Right lobe of liver (tissue), 6 donors: ENCODE results near the gene BRDT. TPM values are rescaled to one million over a fixed set of nuclear protein-coding genes. Genes with fewer than 3 reads are reported as not detected.

Experiments used
- ATAC-seq, 4 donors: fragments of 200-7000 bp; cut with Tn5 transposase; one replicate each; pipeline ENCODE4 v1.9.1; 2020; ENCODE audit warnings: mild to moderate bottlenecking in 4 of 4, moderate library complexity in 4 of 4
- DNase-seq, 3 donors: peaks; one replicate each; pipeline ENCODE4 v3.0.0-alpha.2; 2020
- H3K27ac ChIP-seq, 3 donors: fragments of 200-600 bp; one replicate each; pipeline ENCODE4 v1.8.0; 2022
- H3K27me3 ChIP-seq, 2 donors: fragments of 200-600 bp; one replicate each; pipeline ENCODE4 v1.8.0; 2022
- H3K36me3 ChIP-seq, 4 donors: fragments of 200-600 bp; sonication (generic) in 1 of 4; one replicate each; pipeline versions ENCODE4 v1.5.1 to v1.8.0; 2017 to 2022; ENCODE audit warnings: control low read depth in 1 of 4
- H3K4me1 ChIP-seq, 4 donors: fragments of 200-600 bp; sonication (generic) in 1 of 4; one replicate each; pipeline versions ENCODE4 v1.5.1 to v1.8.0; 2017 to 2022; ENCODE audit warnings: control low read depth in 1 of 4
- H3K4me3 ChIP-seq, 3 donors: fragments of 200-600 bp; one replicate each; pipeline ENCODE4 v1.8.0; 2022
- H3K9me3 ChIP-seq, 4 donors: fragments of 200-600 bp; sonication (generic) in 1 of 4; one replicate each; pipeline versions ENCODE4 v1.5.1 to v1.8.0; 2017 to 2022; ENCODE audit warnings: control low read depth in 1 of 4
- CTCF ChIP-seq, 4 donors: fragments of 200-600 bp in 3 of 4; fragments of 450-650 bp in 1 of 4; IDR thresholded peaks; one replicate each; pipeline versions ENCODE4 v1.5.1 to v1.8.0; 2016 to 2022; ENCODE audit warnings: antibody characterized with exemption in 4 of 4, mild to moderate bottlenecking in 2 of 4
- POLR2A ChIP-seq: fragments of 450-650 bp; IDR thresholded peaks from one replicate; pipeline ENCODE4 v1.6.1; 2017; ENCODE audit warnings: antibody characterized with exemption, mild to moderate bottlenecking
- WGBS: methylation state at CpG from one replicate; pipeline ENCODE4 v1.1.6; 2018; ENCODE audit warnings: low coverage, low lambda C conversion rate; ENCODE audit not compliant: insufficient coverage; ENCODE audit errors: missing lambda C conversion rate; 5-methylcytosine and 5-hydroxymethylcytosine counted together
- intact Hi-C, 2 donors: fragments of 100-400 bp; cut with DNase I; formaldehyde crosslinking; loops; one replicate each; pipeline versions ENCODE4 v1.11.2 to v1.14.1; 2022
- long read RNA-seq: library from polyadenylated mRNA; unstranded; transcript quantifications from one replicate; pipeline ENCODE4 v2.0.0, GENCODE V29; 2019
- total RNA-seq, 6 experiments: library from RNA; depleted of rRNA in 2 of 6; stranded (reverse); fragments of >200 nt in 2 of 6; fragmentation: NEBNext Ultra II Directional in 3 of 6; extraction: Animal tissue kit (Norgen Biotek cat#: 25700) in 3 of 6; gene quantifications; one replicate each; pipeline versions ENCODE4 v1.1.0 to v1.2.4, GENCODE V29; 2016 to 2023
- donor health status: DM: no; HTN: yes; CAD: no.
- donor health status: DM: no; HTN: no; CAD: no.
- donor health status: DM: no; HTN: no; CAD: no.
- donor health status: DM: no; HTN: yes; CAD: no.
- donor health status: DM: no; HTN: yes; CAD: no.

BRDT gene
- total RNA-seq: not detected
- long read RNA-seq: 0 reads

- TF ChIP-seq POLR2A (no peak), CTCF (IDR thresholded peaks at IDR 0.05) (no peak)
- WGBS: 86% methylated on average over 13 of the region's 23 CpGs
- no peaks in the 10 kb centered on the region for H3K4me1 ChIP-seq
- no peaks in the 10 kb centered on the region for H3K27me3 ChIP-seq
- no peak for ATAC-seq
- no peak for DNase-seq
- H3K9me3 ChIP-seq: no peaks in the 10 kb centered on the region
- H3K4me3 ChIP-seq: no peak within 1 kb of the TSS
- intact Hi-C loops: no loop called here
- no peaks in the 10 kb centered on the region for H3K36me3 ChIP-seq
- no peak within 1 kb of the TSS for H3K27ac ChIP-seq
These were observed at the start of gene BRDT for GRCh38 chr1:91949356-91949699. Gene BRDT (plus strand): TSS chr1:91949401. CDS start chr1:91962755, 13,354 bp downstream.

- DNase-seq (no peak), ATAC-seq (no peak)
- no peaks in the 10 kb centered on the region for H3K27me3 ChIP-seq
- H3K4me3 ChIP-seq: no peak overlapping the region
- H3K9me3 ChIP-seq: no peaks in the 10 kb centered on the region
- 86% methylated on average over 1 of the region's 1 CpG for WGBS
- intact Hi-C loops: no loop called here
- TF ChIP-seq CTCF (IDR thresholded peaks at IDR 0.05): no peak
- TF ChIP-seq POLR2A: no peak
- H3K27ac ChIP-seq: no peak overlapping the region
- no peaks in the 10 kb centered on the region for H3K4me1 ChIP-seq
- no peaks in the 10 kb centered on the region for H3K36me3 ChIP-seq
These were observed 48.6 kb upstream of the BRDT start for GRCh38 chr1:91900562-91900961.

GRCh38 chr1:91901231-91901630, 48.0 kb upstream of the BRDT start:
- Histone ChIP-seq H3K36me3 (no peaks in the 10 kb centered on the region), H3K27ac (no peak overlapping the region), H3K27me3 (no peaks in the 10 kb centered on the region), H3K4me1 (no peaks in the 10 kb centered on the region), H3K9me3 (no peaks in the 10 kb centered on the region), H3K4me3 (no peak overlapping the region)
- no peak for ATAC-seq
- TF ChIP-seq CTCF (IDR thresholded peaks at IDR 0.05) (no peak), POLR2A (no peak)
- intact Hi-C loops: no loop called here
- no peak for DNase-seq

GRCh38 chr1:91912266-91912665, 36.9 kb upstream of the BRDT start:
- ATAC-seq (no peak), DNase-seq (no peak)
- H3K27me3 ChIP-seq: no peaks in the 10 kb centered on the region
- WGBS: 56% methylated on average over 1 of the region's 1 CpG
- H3K27ac ChIP-seq: no peak overlapping the region
- no peaks in the 10 kb centered on the region for H3K9me3 ChIP-seq
- H3K4me3 ChIP-seq: no peak overlapping the region
- intact Hi-C loops: no loop called here
- TF ChIP-seq POLR2A: no peak
- no peak for TF ChIP-seq CTCF (IDR thresholded peaks at IDR 0.05)
- H3K36me3 ChIP-seq: no peaks in the 10 kb centered on the region
- no peaks in the 10 kb centered on the region for H3K4me1 ChIP-seq

GRCh38 chr1:91913018-91913417, 36.2 kb upstream of the BRDT start:
- TF ChIP-seq POLR2A: no peak
- no peak for TF ChIP-seq CTCF (IDR thresholded peaks at IDR 0.05)
- H3K4me3 ChIP-seq: no peak overlapping the region
- H3K4me1 ChIP-seq: no peaks in the 10 kb centered on the region
- 39% methylated on average over 3 of the region's 3 CpGs for WGBS
- intact Hi-C loops: no loop called here
- no peak for DNase-seq
- H3K36me3 ChIP-seq: no peaks in the 10 kb centered on the region
- H3K27ac ChIP-seq: no peak overlapping the region
- H3K27me3 ChIP-seq: no peaks in the 10 kb centered on the region
- ATAC-seq: no peak
- H3K9me3 ChIP-seq: no peaks in the 10 kb centered on the region
